Tibial nerve (tissue), 3 donors: ENCODE results near the gene KIF25.

ENCODE experiments used
- CTCF ChIP-seq, 5 experiments: fragments of 200-600 bp in 3 of 5; fragments of 450-650 bp in 2 of 5; sonication (generic) in 3 of 5; IDR thresholded peaks; one replicate each; pipeline ENCODE4 v1.5.1; 2016 to 2019; ENCODE audit warnings: antibody characterized with exemption in 5 of 5, mild to moderate bottlenecking in 3 of 5, moderate library complexity in 2 of 5
- POLR2A ChIP-seq, 2 donors: fragments of 450-650 bp; IDR thresholded peaks; one replicate each; pipeline ENCODE4 v1.6.1; 2017; ENCODE audit warnings: antibody characterized with exemption in 2 of 2, mild to moderate bottlenecking in 2 of 2, moderate library complexity in 2 of 2

DNA sequence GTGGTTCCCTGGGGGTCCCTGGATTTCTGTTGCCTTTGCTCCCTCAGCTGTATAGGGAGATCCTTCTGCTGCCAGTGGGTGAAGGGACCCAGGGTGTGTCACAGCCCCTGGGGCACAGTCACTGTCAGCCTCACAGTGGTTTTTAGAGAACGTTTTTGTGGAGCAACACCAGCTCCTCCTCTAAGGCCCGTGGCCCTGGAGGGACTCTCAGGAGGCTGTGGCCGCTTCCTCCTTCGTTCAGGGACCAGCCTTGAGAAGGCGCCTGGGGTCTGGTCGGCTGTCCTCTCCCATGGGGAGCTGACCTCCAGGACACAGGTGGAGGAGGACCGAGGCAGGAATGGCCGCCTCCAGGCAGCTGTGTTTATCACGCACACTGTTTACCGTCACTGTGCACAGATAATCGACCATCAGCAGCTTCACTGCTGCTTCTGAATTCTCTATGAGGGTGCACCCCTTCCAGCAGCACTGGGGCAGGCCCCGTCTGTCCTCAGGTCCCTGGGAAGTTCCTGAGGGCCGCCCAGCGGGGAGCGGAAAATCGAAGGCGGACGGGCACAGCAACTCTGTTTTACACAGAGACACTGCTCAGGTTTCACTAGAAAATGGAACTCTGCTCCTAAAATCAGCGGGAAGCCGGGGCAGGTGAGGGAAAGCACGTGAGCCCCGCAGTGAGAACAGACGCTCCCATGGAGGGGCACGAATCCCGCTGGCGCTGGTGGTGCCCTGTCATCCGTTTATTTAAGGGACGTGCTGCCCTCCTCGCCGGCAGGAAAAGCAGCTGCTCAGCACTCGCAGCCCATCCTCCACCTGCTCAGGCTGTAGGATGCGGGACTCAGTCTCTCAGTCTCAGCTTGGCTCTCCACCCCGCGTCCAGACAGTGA is 92.0 kb downstream of the KIF25 start:
- TF ChIP-seq CTCF (IDR thresholded peaks at IDR 0.05): no peak
- TF ChIP-seq POLR2A (IDR thresholded peaks at IDR 0.05): no peak
